ENCODE measurements around the gene CADM1.

CADM1 gene

DNA sequence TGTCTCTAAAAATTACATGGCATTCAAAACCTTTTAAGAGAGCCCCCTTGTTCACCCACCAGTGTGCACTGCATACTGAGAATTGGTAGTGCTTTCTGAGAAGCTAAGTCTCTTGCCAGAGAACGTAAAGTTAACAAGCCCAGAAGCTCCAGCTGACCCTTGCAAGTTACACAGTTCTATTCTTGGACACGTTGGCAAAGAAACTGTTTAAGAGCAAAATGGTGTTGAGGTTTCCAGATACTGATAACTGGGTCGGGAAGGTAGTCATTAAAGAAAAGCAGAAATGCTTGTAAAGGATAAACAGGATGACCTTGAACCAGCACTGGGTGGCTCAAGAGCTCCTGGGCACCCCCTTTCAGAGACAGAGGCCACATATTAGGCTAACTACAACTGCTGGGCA, 284.8 kb downstream of the CADM1 start:
- DNase-seq (ENCODE audit: low read depth in 2 of 2, low spot score in 1 of 2): no peak

GRCh38 chr11:115217726-115218311, 286.4 kb downstream of the CADM1 start:
- no peak for DNase-seq (ENCODE audit: low read depth in 2 of 2, low spot score in 1 of 2)

- no peak for DNase-seq (ENCODE audit: low read depth in 2 of 2, low spot score in 1 of 2)
Observed at GRCh38 chr11:115215694-115216617, 288.3 kb downstream of the CADM1 start.

DNA sequence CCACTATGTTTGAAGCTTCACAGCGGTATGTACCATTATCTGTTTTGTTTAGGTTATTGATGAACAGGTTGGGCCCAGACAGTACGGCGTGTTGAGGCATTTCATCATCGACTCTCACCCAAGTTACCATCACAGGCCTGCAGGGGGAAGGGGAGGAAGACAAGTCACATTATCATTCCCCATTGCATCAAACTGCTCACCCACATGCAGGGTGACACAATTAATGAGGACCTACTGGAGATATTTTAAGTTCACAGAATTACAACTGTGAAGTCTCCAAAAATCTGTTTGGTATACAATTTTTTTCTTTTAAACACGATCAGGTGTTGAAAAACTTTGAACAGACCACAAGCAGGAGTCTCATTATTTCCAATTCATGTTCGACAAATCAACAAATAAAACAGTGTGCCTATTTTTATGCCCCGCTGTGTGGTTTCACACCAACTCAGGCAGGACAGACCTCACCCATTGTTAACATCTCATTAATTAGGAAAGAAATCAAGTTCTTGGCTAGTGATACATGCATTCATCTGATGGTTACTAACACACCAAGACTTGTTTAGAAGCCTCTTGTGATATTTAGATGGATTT, 289.5 kb downstream of the CADM1 start:
- DNase-seq (ENCODE audit: low read depth in 2 of 2, low spot score in 1 of 2): no peak

- DNase-seq (ENCODE audit: low read depth in 2 of 2, low spot score in 1 of 2): no peak
Observed at GRCh38 chr11:115213007-115213406, 291.2 kb downstream of the CADM1 start.

DNA sequence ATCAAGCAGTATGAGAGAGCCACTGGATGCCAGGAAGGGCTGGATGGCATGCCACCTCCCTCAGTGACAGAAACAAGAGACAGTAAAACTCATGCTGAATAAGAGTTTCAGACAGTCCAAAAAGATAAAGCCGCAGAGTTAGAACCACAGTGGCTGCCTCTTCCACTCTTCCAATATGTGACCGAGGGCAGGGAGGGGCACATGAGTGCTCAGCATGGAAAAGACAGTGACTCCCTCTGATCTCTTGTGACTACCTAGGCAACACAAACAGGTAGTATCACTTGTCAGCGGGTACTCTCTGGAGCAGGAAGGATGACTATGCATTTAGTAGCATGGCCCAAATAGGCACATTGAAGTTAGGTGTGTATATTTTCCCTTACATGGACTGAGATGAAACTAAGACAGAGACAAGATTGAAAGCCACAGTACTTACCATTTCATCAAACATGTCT, 295.4 kb downstream of the CADM1 start:
- DNase-seq (ENCODE audit: low read depth in 2 of 2, low spot score in 1 of 2): no peak

GRCh38 chr11:115207916-115208315, 296.3 kb downstream of the CADM1 start:
- DNase-seq (ENCODE audit: low read depth in 2 of 2, low spot score in 1 of 2): no peak

GRCh38 chr11:115207166-115207591, 297.0 kb downstream of the CADM1 start:
- no peak for DNase-seq (ENCODE audit: low read depth in 2 of 2, low spot score in 1 of 2)

- DNase-seq (ENCODE audit: low read depth in 2 of 2, low spot score in 1 of 2): no peak
Observed at GRCh38 chr11:115206365-115207022, 297.7 kb downstream of the CADM1 start.

GRCh38 chr11:115202900-115203552, 301.2 kb downstream of the CADM1 start:
- DNase-seq (ENCODE audit: low read depth in 2 of 2, low spot score in 1 of 2): no peak

DNA sequence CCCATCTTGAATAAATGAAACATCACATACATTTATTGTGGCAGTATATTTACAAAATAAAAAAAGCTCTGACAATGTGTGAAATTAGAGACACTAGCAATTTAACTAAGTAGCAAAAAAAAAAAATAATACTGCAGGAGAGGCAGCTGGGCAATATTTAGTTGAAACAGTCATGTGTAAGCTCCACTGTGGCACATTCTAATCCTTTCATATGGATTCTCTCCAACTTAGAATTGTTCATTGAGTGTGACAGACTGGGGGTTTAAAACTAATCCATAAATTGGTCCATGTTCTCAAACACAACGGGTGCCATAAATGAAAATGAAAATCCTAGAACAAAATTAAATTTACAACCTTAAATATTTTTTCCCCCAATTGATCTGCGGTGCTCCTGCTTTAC, 302.1 kb downstream of the CADM1 start:
- no peak for DNase-seq (ENCODE audit: low read depth in 2 of 2, low spot score in 1 of 2)

DNA sequence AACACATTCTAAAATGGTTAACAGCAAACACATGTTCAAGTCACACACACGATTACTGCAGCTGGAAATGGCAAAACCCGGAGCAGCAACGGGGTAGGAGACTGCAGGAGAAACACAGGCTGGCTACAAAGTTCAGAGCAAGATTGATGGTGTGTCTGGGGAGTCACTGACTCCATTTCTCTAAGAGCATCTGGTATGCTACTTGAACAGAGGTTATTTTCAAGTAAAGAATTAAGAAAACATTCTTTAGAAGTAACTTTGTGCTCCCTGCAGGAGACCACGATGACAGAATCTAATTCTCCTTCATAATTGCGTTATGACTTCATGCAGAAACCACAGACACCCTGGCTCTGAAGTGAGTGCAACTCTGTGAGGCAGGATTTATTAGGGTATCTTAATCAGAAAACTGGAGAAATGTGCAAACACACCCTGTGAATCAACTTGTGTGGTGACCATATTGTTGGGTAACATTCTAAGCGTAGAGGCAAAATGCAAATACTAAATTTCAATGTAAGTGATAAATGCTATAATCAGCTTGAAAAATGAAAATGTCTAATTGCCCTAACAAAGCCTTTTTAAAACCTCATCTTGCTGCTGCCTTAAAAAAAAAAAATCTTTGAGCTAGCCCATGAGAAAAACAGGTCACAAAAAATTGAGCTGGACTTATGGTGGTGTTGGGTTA, 303.0 kb downstream of the CADM1 start:
- DNase-seq (ENCODE audit: low read depth in 2 of 2, low spot score in 1 of 2): no peak

DNA sequence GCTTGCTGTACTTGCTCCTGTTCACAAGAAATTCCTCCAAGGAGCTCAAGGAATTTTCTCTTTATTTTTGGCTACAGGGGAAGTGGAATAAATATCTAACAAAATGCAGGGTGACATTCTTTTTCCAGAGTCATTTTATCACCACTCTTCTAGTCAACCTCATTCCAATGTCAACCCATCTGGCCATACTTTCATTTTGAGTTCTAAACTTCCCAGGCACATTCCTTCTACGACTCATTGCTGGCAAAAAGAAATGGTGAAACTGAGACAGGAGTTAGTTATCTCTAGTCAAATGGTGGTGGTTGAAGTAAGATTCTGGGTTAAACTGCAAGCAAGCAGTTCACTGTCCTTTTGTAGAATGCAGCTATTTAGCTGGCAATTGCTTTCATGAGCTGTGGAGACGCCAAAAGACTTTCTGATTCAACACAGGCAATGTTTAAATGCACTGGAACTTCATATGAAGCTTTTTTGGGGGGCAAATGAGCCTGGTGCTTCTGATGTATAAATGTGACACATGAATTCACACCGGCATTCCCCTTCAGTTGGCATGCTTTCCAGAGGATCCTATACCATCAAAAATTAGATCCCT, 304.6 kb downstream of the CADM1 start:
- no peak for DNase-seq (ENCODE audit: low read depth in 2 of 2, low spot score in 1 of 2)

DNA sequence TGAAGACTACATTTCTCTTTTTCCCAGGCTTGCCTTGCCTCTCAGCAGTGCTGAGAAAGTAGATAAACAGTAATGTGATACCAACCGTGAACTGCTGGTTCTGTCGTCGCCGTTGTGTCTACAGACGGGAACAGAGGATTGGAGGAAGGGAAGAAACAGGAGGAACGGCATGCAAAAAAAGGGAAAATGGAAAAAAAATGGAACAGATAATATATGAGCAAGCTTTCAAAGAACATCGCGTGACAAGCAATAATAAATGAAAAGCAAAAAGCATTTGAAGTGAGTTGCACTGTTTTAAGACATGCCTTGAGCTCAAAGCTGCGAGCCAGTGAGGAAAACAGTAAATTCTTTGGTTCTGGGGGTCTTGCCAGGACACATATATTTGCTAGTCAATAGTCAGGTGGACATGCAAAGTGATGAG, 305.9 kb downstream of the CADM1 start:
- DNase-seq (ENCODE audit: low read depth in 2 of 2, low spot score in 1 of 2): no peak

- no peak for DNase-seq (ENCODE audit: low read depth in 2 of 2, low spot score in 1 of 2)
Observed at GRCh38 chr11:115197433-115197832, 306.8 kb downstream of the CADM1 start.

DNA sequence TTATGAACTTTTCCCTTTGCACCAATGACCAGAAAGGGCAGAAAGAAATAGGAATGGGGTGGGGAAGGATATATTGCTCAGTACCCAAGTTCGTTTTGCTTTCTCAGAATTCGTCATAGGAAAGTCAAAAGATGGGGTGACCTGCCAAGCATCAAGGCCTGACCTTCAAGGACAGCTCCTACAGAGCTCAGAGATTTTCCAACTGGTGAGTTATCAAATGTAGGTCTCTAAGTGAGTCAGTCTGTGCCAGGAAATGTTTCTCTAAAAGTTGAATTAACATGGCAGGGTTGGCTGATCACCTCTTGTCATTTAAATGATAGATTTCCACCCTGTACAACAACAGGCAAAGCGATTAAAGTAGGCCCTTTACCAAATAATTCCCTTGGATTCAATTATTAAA, 307.2 kb downstream of the CADM1 start:
- DNase-seq (ENCODE audit: low read depth in 2 of 2, low spot score in 1 of 2): no peak

- no peak for DNase-seq (ENCODE audit: low read depth in 2 of 2, low spot score in 1 of 2)
Observed at GRCh38 chr11:115194802-115195110, 309.5 kb downstream of the CADM1 start.

DNA sequence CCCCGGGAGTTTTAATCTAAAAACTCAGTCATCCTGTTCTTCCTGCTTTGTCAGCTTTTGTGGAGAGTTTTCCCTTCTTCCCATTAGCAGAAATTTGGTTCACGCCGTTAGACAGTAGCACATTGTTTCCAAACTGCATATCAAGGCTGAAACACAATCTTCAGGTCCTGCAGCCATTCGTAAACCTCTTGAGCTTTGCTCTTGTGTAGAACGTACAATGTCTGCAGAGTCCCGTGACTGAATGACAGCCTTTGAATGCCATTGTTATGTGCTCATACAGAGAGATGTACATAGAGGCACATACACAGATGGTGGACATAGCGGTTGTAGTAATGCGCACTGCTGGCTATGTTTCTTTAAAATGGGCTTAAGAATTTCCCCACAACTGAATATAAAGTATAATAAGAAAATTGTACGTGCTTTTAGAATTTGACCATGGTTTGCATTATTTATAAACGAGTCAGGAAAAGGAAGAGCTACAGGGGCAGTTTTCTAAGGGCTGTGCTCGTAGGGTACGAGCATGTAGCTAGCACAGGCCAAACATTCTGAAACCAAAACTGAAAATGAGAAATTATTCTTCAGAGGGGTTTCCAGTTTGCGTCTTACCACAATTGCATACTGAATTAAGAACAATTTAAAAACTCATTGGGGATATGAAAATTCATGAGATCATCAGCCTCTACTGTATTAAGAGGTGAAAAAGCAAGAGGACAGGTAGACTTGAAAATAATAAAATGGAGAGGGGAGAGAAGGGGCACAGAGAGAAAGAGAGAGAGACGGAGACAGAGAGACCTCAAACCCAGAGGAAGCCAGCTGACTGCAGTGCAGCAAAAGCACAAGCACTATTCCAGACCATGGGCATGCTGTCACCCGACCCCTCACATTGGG, 310.1 kb downstream of the CADM1 start:
- no peak for DNase-seq (ENCODE audit: low read depth in 2 of 2, low spot score in 1 of 2)

DNA sequence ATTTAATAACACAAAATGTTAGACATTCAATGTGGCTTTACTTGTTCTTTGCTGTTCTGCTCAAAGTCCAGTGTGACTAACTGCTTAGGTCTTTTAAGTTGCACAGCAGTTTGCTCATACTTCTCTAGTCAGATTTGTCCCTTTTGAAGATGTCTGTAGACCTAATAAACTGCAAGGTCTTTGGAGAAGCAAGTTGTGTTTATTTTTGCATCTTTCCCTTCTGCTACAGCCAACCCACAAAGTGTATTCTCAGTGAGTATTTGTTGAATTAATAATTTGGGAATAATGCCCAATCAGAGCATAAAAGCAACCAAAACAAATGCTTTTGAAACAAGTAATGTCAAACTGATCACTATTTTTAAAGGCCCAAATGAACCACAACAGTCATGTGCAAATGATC, 312.5 kb downstream of the CADM1 start:
- no peak for DNase-seq (ENCODE audit: low read depth in 2 of 2, low spot score in 1 of 2)

Measured in stimulated activated CD8-positive, alpha-beta memory T cell treated with anti-CD3 and anti-CD28 coated beads, Interleukin-4, amount 100 ng/mL, for 1 hour (primary cell).